Calu3 (cell line): ENCODE data around the gene RASD2. TPM values are rescaled to one million over a fixed set of nuclear protein-coding genes. Genes with fewer than 3 reads are reported as not detected.

Source experiments
- BruUV-seq: library from RNA; stranded (reverse); fragments of 400-500 nt; replicated peaks from 2 replicates; lab custom pipeline; 2021; lab: Mats Ljungman, UMichigan
- CTCF ChIA-PET: fragments of 300-600 bp; sonication (Branson Sonifier 250); formaldehyde crosslinking; loops from one replicate; lab custom pipeline; 2022; ENCODE audit warnings: antibody characterized with exemption; lab: Charles Lee
- DNase-seq: peaks from one replicate; pipeline ENCODE4 v3.0.0; 2022
- H3K27ac Mint-ChIP-seq: one replicate; pipeline ENCODE4 v1.8.0; 2022; ENCODE audit warnings: mixed read lengths; ENCODE audit not compliant: unreplicated experiment
- H3K27me3 Mint-ChIP-seq: one replicate; pipeline ENCODE4 v1.8.0; 2022; ENCODE audit warnings: mixed read lengths; ENCODE audit not compliant: unreplicated experiment
- H3K36me3 Mint-ChIP-seq: one replicate; pipeline ENCODE4 v1.8.0; 2022; ENCODE audit warnings: mild to moderate bottlenecking, moderate library complexity, mixed read lengths; ENCODE audit not compliant: insufficient read depth, unreplicated experiment
- H3K4me1 Mint-ChIP-seq: one replicate; pipeline ENCODE4 v1.8.0; 2022; ENCODE audit warnings: mild to moderate bottlenecking, low read depth, mixed read lengths; ENCODE audit not compliant: unreplicated experiment
- H3K4me3 Mint-ChIP-seq: one replicate; pipeline ENCODE4 v1.8.0; 2022; ENCODE audit warnings: mild to moderate bottlenecking, low read depth, moderate library complexity, mixed read lengths; ENCODE audit not compliant: unreplicated experiment
- H3K9me3 Mint-ChIP-seq: one replicate; pipeline ENCODE4 v1.8.0; 2022; ENCODE audit warnings: low read depth, mixed read lengths; ENCODE audit not compliant: unreplicated experiment
- CTCF ChIP-seq: fragments of 200-600 bp; IDR thresholded peaks from one replicate; pipeline ENCODE4 v1.8.0; 2022; ENCODE audit warnings: antibody characterized with exemption; ENCODE audit not compliant: unreplicated experiment
- intact Hi-C: fragments of 100-400 bp; cut with micrococcal nuclease; formaldehyde crosslinking; loops from one replicate; pipeline ENCODE4 v1.10.0; 2022; ENCODE audit not compliant: unreplicated experiment
- total RNA-seq: library from RNA; stranded (reverse); gene quantifications from 2 replicates; pipeline ENCODE4 v1.2.3, GENCODE V29; 2022

The RASD2 gene
- total RNA-seq, 1 experiment from 2014 or later, result 0.14 TPM

- no peak for DNase-seq
- no peak for TF ChIP-seq CTCF
- H3K27ac Mint-ChIP-seq, result no peak overlapping the region
- no TSS peak for BruUV-seq
- CTCF ChIA-PET, result no interaction called here
- H3K4me1 Mint-ChIP-seq, result peaks cover 19% of the 10 kb centered on the region
- peaks cover 80% of the 10 kb centered on the region for H3K27me3 Mint-ChIP-seq
- intact Hi-C loops, result no loop called here
- peaks cover 12% of the 10 kb centered on the region for H3K36me3 Mint-ChIP-seq
- no peak overlapping the region for H3K4me3 Mint-ChIP-seq
- H3K9me3 Mint-ChIP-seq, result no peaks in the 10 kb centered on the region
Observed at GRCh38 chr22:35552846-35553245, 12.2 kb downstream of the RASD2 start.

- Mint-ChIP-seq H3K36me3 (peaks cover 12% of the 10 kb centered on the region), H3K9me3 (no peaks in the 10 kb centered on the region), H3K27ac (no peak overlapping the region), H3K4me1 (peaks cover 19% of the 10 kb centered on the region), H3K4me3 (no peak overlapping the region), H3K27me3 (peaks cover 82% of the 10 kb centered on the region)
- TF ChIP-seq CTCF, result no peak
- CTCF ChIA-PET, result no interaction called here
- no TSS peak for BruUV-seq
- intact Hi-C loops, result no loop called here
- no peak for DNase-seq
Observed at GRCh38 chr22:35553341-35553740, 12.7 kb downstream of the RASD2 start.

GRCh38 chr22:35554297-35554845 lies 13.7 kb downstream of the RASD2 start:
- H3K9me3 Mint-ChIP-seq, result no peaks in the 10 kb centered on the region
- H3K4me3 Mint-ChIP-seq, result no peak overlapping the region
- CTCF ChIA-PET, result no interaction called here
- peaks cover 75% of the 10 kb centered on the region for H3K27me3 Mint-ChIP-seq
- peaks cover 12% of the 10 kb centered on the region for H3K36me3 Mint-ChIP-seq
- BruUV-seq, result no TSS peak
- H3K4me1 Mint-ChIP-seq, result peaks cover 10% of the 10 kb centered on the region
- no peak for TF ChIP-seq CTCF
- intact Hi-C loops, result no loop called here
- no peak for DNase-seq
- no peak overlapping the region for H3K27ac Mint-ChIP-seq

GRCh38 chr22:35555483-35555890 lies 14.9 kb downstream of the RASD2 start:
- intact Hi-C loops, result no loop called here

More at GRCh38 chr22:35555483-35555890, 14.9 kb downstream of the RASD2 start:
- Mint-ChIP-seq H3K27ac (no peak overlapping the region), H3K4me3 (no peak overlapping the region), H3K9me3 (no peaks in the 10 kb centered on the region), H3K36me3 (peaks cover 12% of the 10 kb centered on the region), H3K27me3 (peaks cover 81% of the 10 kb centered on the region), H3K4me1 (peaks cover 10% of the 10 kb centered on the region)
- CTCF ChIA-PET, result no interaction called here
- no peak for DNase-seq
- BruUV-seq, result no TSS peak
- TF ChIP-seq CTCF, result no peak
